Esophagus squamous epithelium (tissue), 5 donors: Measurements from ENCODE around the gene UNC13C. TPM values are rescaled to one million over a fixed set of nuclear protein-coding genes. Genes with fewer than 3 reads are reported as not detected.

ENCODE experiments used
- DNase-seq: peaks from one replicate; lab custom pipeline; 2025; lab: John Stamatoyannopoulos, UW
- H3K27ac ChIP-seq, 4 donors: fragments of 200-600 bp; sonication (generic); one replicate each; pipeline ENCODE4 v1.5.1; 2016 to 2019; ENCODE audit warnings: mild to moderate bottlenecking in 1 of 4
- H3K27me3 ChIP-seq, 4 donors: fragments of 200-600 bp; sonication (generic); 1 replicate in 3 of 4; 2 replicates in 1 of 4; pipeline versions ENCODE4 v1.5.1 to v1.6.0; 2017 to 2021; ENCODE audit warnings: antibody characterized with exemption in 1 of 4
- H3K36me3 ChIP-seq, 3 donors: fragments of 200-600 bp; sonication (generic); one replicate each; pipeline ENCODE4 v1.5.1; 2016 to 2019
- H3K4me1 ChIP-seq, 3 donors: fragments of 200-600 bp; sonication (generic); one replicate each; pipeline ENCODE4 v1.5.1; 2017 to 2019
- H3K4me3 ChIP-seq, 4 donors: fragments of 200-600 bp; sonication (generic); 1 replicate in 3 of 4; 2 replicates in 1 of 4; pipeline ENCODE4 v1.5.1; 2016 to 2019; ENCODE audit warnings: mild to moderate bottlenecking in 2 of 4, moderate library complexity in 1 of 4
- H3K9me3 ChIP-seq, 3 donors: fragments of 200-600 bp; sonication (generic); one replicate each; pipeline ENCODE4 v1.5.1; 2016 to 2019
- CTCF ChIP-seq, 6 experiments: fragments of 450-650 bp in 4 of 6; fragments of 200-600 bp in 2 of 6; sonication (generic) in 2 of 6; IDR thresholded peaks; one replicate each; pipeline ENCODE4 v1.5.1; 2016 to 2019; ENCODE audit warnings: antibody characterized with exemption in 6 of 6, mild to moderate bottlenecking in 4 of 6, moderate library complexity in 4 of 6
- POLR2A ChIP-seq, 4 donors: fragments of 450-650 bp; IDR thresholded peaks; one replicate each; pipeline ENCODE4 v1.6.1; 2017; ENCODE audit warnings: antibody characterized with exemption in 4 of 4, mild to moderate bottlenecking in 4 of 4, moderate library complexity in 3 of 4
- WGBS, 2 donors: methylation state at CpG; one replicate each; pipeline ENCODE4 v1.1.5; 2018; 5-methylcytosine and 5-hydroxymethylcytosine counted together
- intact Hi-C: fragments of 100-400 bp; cut with DNase I; formaldehyde crosslinking; loops from one replicate; pipeline ENCODE4 v1.15.0; 2022
- total RNA-seq, 4 donors: library from RNA; depleted of rRNA; stranded (reverse); fragments of >200 nt; gene quantifications; one replicate each; pipeline ENCODE4 v1.1.0, GENCODE V29; 2016
- donor health status: DM: yes; HTN: yes; CAD: no.

UNC13C gene
- total RNA-seq, 4 donors from 2014 or later = 0.18 to 0.19 TPM; not detected in 2

- no peak for TF ChIP-seq POLR2A (IDR thresholded peaks at IDR 0.05)
- TF ChIP-seq CTCF (IDR thresholded peaks at IDR 0.05) = no peak
- Histone ChIP-seq H3K4me3 (no peak overlapping the region), H3K27ac (no peak overlapping the region), H3K36me3 (no peaks in the 10 kb centered on the region), H3K9me3 (no peaks in the 10 kb centered on the region), H3K27me3 (no peaks in the 10 kb centered on the region), H3K4me1 (no peaks in the 10 kb centered on the region)
- DNase-seq = no peak
- intact Hi-C loops = no loop called here
- WGBS, 2 donors = 82 to 94% methylated on average over 1 of the region's 1 CpG
Measured at GRCh38 chr15:54354341-54354740, 376.1 kb downstream of the UNC13C start.

GRCh38 chr15:54364961-54365360 is 386.7 kb downstream of the UNC13C start:
- Histone ChIP-seq H3K4me3 (no peak overlapping the region), H3K27me3 (no peaks in the 10 kb centered on the region), H3K4me1 (no peaks in the 10 kb centered on the region), H3K36me3 (no peaks in the 10 kb centered on the region), H3K9me3 (peaks cover 0 to 11% (median 0%) of the 10 kb centered on the region in 3 donors), H3K27ac (no peak overlapping the region)
- DNase-seq = no peak
- WGBS, 2 donors = 53 to 74% methylated on average over 3 of the region's 3 CpGs
- intact Hi-C loops = no loop called here
- no peak for TF ChIP-seq CTCF (IDR thresholded peaks at IDR 0.05)
- TF ChIP-seq POLR2A (IDR thresholded peaks at IDR 0.05) = no peak

- no peak overlapping the region for H3K4me3 ChIP-seq
- DNase-seq = no peak
- no peaks in the 10 kb centered on the region for H3K27me3 ChIP-seq
- peaks cover 0 to 9% (median 0%) of the 10 kb centered on the region in 3 donors for H3K9me3 ChIP-seq
- H3K27ac ChIP-seq = no peak overlapping the region
- no peaks in the 10 kb centered on the region for H3K36me3 ChIP-seq
- no peak for TF ChIP-seq CTCF (IDR thresholded peaks at IDR 0.05)
- TF ChIP-seq POLR2A (IDR thresholded peaks at IDR 0.05) = no peak
- intact Hi-C loops = no loop called here
- WGBS, 2 donors = 60 to 83% methylated on average over 1 to 2 of the region's 2 CpGs
- H3K4me1 ChIP-seq = no peaks in the 10 kb centered on the region
Measured at GRCh38 chr15:54373332-54373731, 395.1 kb downstream of the UNC13C start.

GRCh38 chr15:54374184-54374952 is 396.1 kb downstream of the UNC13C start:
- H3K36me3 ChIP-seq = no peaks in the 10 kb centered on the region
- no peak for DNase-seq
- H3K27ac ChIP-seq = no peak overlapping the region
- TF ChIP-seq CTCF (IDR thresholded peaks at IDR 0.05) (no peak), POLR2A (IDR thresholded peaks at IDR 0.05) (no peak)
- H3K4me1 ChIP-seq = no peaks in the 10 kb centered on the region
- intact Hi-C loops = no loop called here
- no peaks in the 10 kb centered on the region for H3K27me3 ChIP-seq
- H3K4me3 ChIP-seq = no peak overlapping the region
- WGBS, 2 donors = 73 to 89% methylated on average over 1 to 2 of the region's 5 CpGs
- H3K9me3 ChIP-seq = peaks cover 0 to 9% (median 0%) of the 10 kb centered on the region in 3 donors

- Histone ChIP-seq H3K4me3 (no peak overlapping the region), H3K27ac (no peak overlapping the region), H3K36me3 (no peaks in the 10 kb centered on the region), H3K27me3 (no peaks in the 10 kb centered on the region), H3K9me3 (no peaks in the 10 kb centered on the region), H3K4me1 (no peaks in the 10 kb centered on the region)
- no peak for DNase-seq
- intact Hi-C loops = no loop called here
- TF ChIP-seq CTCF (IDR thresholded peaks at IDR 0.05) (no peak), POLR2A (IDR thresholded peaks at IDR 0.05) (no peak)
- WGBS, 2 donors = 58 to 73% methylated on average over 1 of the region's 1 CpG
Measured at GRCh38 chr15:54387799-54388198, 409.6 kb downstream of the UNC13C start.
